Keratinocyte (primary cell): Measurements from ENCODE around the gene MICAL2. TPM values are rescaled to one million over a fixed set of nuclear protein-coding genes. Genes with fewer than 3 reads are reported as not detected.

Experiments
- DNase-seq: peaks from one replicate; pipeline ENCODE4 v3.0.0-alpha.2; 2011; ENCODE audit warnings: low read depth, missing footprints, low spot score
- FAIRE-seq: peaks from 2 replicates; lab custom pipeline; 2011; peaks lifted over from hg19 to GRCh38; lab: Jason Lieb, UNC
- H2AFZ ChIP-seq: 2 replicates; pipeline ENCODE4 v1.6.0; 2012; ENCODE audit warnings: low read length, control low read depth, inconsistent platforms; ENCODE audit not compliant: control insufficient read depth
- H3K27ac ChIP-seq: 2 replicates; pipeline ENCODE4 v1.5.1; 2011; ENCODE audit warnings: low read length; ENCODE audit not compliant: control insufficient read depth, insufficient read depth
- H3K27me3 ChIP-seq: 3 replicates; pipeline ENCODE4 v1.6.0; 2011; ENCODE audit warnings: low read length; ENCODE audit not compliant: control insufficient read depth, insufficient read depth; ENCODE audit errors: extremely low read depth
- H3K36me3 ChIP-seq, 2 experiments: 2 replicates in 1 of 2; 3 replicates in 1 of 2; pipeline ENCODE4 v1.5.1; 2011; ENCODE audit warnings: low read length in 2 of 2, mild to moderate bottlenecking in 1 of 2; ENCODE audit not compliant: control insufficient read depth in 2 of 2, insufficient read depth in 2 of 2; ENCODE audit errors: extremely low read depth in 1 of 2
- H3K4me1 ChIP-seq: 3 replicates; pipeline ENCODE4 v1.5.1; 2011; ENCODE audit warnings: low read length; ENCODE audit not compliant: control insufficient read depth, insufficient read depth; ENCODE audit errors: extremely low read depth
- H3K4me2 ChIP-seq: 3 replicates; pipeline ENCODE4 v1.6.0; 2011; ENCODE audit warnings: low read depth, low read length; ENCODE audit not compliant: control insufficient read depth, insufficient read depth; ENCODE audit errors: extremely low read depth
- H3K4me3 ChIP-seq, 3 experiments: fragments of 200-600 bp in 1 of 3; sonication (generic) in 1 of 3; 2 replicates in 2 of 3; 3 replicates in 1 of 3; pipeline ENCODE4 v1.5.1; 2011 to 2016; ENCODE audit warnings: low read length in 3 of 3, mild to moderate bottlenecking in 3 of 3, control low read depth in 2 of 3, inconsistent platforms in 1 of 3, low read depth in 1 of 3, mixed read lengths in 1 of 3, mixed run types in 1 of 3, moderate library complexity in 1 of 3; ENCODE audit not compliant: control insufficient read depth in 2 of 3, insufficient read depth in 2 of 3; ENCODE audit errors: extremely low read depth in 1 of 3
- H3K79me2 ChIP-seq: 2 replicates; pipeline ENCODE4 v1.6.0; 2012; ENCODE audit warnings: low read length; ENCODE audit not compliant: control insufficient read depth, insufficient read depth
- H3K9ac ChIP-seq: 3 replicates; pipeline ENCODE4 v1.6.0; 2011; ENCODE audit warnings: low read length; ENCODE audit not compliant: control insufficient read depth, insufficient read depth; ENCODE audit errors: extremely low read depth
- H3K9me1 ChIP-seq: 3 replicates; pipeline ENCODE4 v1.6.0; 2011; ENCODE audit warnings: low read length; ENCODE audit not compliant: control insufficient read depth, insufficient read depth; ENCODE audit errors: extremely low read depth
- H3K9me3 ChIP-seq: 2 replicates; pipeline ENCODE4 v1.5.1; 2012; ENCODE audit warnings: low read depth, low read length; ENCODE audit not compliant: control insufficient read depth
- H4K20me1 ChIP-seq: 3 replicates; pipeline ENCODE4 v1.6.0; 2011; ENCODE audit warnings: low read length; ENCODE audit not compliant: control insufficient read depth, insufficient read depth; ENCODE audit errors: extremely low read depth
- EZH2 ChIP-seq: IDR thresholded peaks from one replicate; pipeline ENCODE4 v1.6.1; 2012; ENCODE audit warnings: inconsistent platforms, mild to moderate bottlenecking, low read length, moderate library complexity
- dilution Hi-C: fragments of 300-500 bp; cut with MboI; formaldehyde crosslinking; loops from one replicate; pipeline ENCODE4 v1.7.0; 2020; ENCODE audit warnings: low sequenced_read_pairs; ENCODE audit not compliant: extremely low pct_ligation_motif_present
- polyA plus RNA-seq, 5 experiments: library from polyadenylated mRNA; depleted of rRNA in 3 of 5; stranded (reverse) in 3 of 5; stranded (forward) in 1 of 5; unstranded in 1 of 5; fragments of >200 nt; gene quantifications; 1 replicate in 1 of 5; 2 replicates in 3 of 5; 3 replicates in 1 of 5; pipeline versions ENCODE4 v1.2.1 to v1.2.3, GENCODE V29; 2011 to 2012; ENCODE audit warnings: missing spikeins in 2 of 5, low read depth in 1 of 5, low replicate concordance in 1 of 5
- TF ChIP-seq, protein P1 (sequence below), 3 experiments: IDR thresholded peaks in 1 of 3; conservative IDR thresholded peaks in 1 of 3; optimal IDR thresholded peaks in 1 of 3; 2 replicates in 2 of 3; 3 replicates in 1 of 3; pipeline versions ENCODE3 to v1.5.1; 2011; ENCODE audit warnings: low read length in 3 of 3, mild to moderate bottlenecking in 3 of 3, moderate library complexity in 2 of 3, control low read depth in 1 of 3, inconsistent platforms in 1 of 3; ENCODE audit not compliant: insufficient read depth in 2 of 3; ENCODE audit errors: extremely low read depth in 1 of 3

MICAL2 gene
- polyA plus RNA-seq, 1 donor (not counting 4 experiments of a cell fraction or from before 2014, with no cell fraction given): 83.9 TPM

DNA sequence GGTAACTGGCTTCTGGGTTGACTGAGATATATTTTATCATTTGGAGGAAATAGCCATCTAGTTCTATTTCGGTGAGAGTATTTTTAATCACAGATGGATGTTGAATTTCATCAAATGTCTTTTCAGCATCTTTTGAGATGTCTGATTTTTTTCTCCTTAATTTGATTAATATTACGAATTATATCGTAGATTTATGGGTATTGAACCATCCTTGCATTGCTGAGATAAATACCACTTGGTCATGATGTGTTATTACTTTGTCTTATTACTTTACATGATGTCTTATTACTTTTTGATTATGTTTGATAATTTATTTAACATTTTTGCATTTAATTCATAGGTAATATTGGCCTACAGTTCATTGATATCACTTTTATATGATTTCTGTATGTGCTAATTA is 188.2 kb downstream of the MICAL2 start:
- Histone ChIP-seq H3K4me3 (no peak overlapping the region), H3K79me2 (no peaks in the 10 kb centered on the region), H2AFZ (no peak overlapping the region), H3K9me1 (no peaks in the 10 kb centered on the region), H4K20me1 (no peaks in the 10 kb centered on the region), H3K9ac (no peak overlapping the region), H3K27me3 (no peaks in the 10 kb centered on the region), H3K9me3 (no peaks in the 10 kb centered on the region), H3K4me2 (no peak overlapping the region), H3K27ac (no peak overlapping the region), H3K36me3 (peaks cover 9 to 13% of the 10 kb centered on the region in 2 experiments), H3K4me1 (no peaks in the 10 kb centered on the region)
- dilution Hi-C loops: no loop called here
- no peak for DNase-seq
- TF ChIP-seq EZH2: no peak
- TF ChIP-seq, protein P1, sequence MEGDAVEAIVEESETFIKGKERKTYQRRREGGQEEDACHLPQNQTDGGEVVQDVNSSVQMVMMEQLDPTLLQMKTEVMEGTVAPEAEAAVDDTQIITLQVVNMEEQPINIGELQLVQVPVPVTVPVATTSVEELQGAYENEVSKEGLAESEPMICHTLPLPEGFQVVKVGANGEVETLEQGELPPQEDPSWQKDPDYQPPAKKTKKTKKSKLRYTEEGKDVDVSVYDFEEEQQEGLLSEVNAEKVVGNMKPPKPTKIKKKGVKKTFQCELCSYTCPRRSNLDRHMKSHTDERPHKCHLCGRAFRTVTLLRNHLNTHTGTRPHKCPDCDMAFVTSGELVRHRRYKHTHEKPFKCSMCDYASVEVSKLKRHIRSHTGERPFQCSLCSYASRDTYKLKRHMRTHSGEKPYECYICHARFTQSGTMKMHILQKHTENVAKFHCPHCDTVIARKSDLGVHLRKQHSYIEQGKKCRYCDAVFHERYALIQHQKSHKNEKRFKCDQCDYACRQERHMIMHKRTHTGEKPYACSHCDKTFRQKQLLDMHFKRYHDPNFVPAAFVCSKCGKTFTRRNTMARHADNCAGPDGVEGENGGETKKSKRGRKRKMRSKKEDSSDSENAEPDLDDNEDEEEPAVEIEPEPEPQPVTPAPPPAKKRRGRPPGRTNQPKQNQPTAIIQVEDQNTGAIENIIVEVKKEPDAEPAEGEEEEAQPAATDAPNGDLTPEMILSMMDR (optimal IDR thresholded peaks at IDR 0.05 in 1 of 3, IDR thresholded peaks at IDR 0.05 in 1 of 3, conservative IDR thresholded peaks at IDR 0.05 in 1 of 3; ENCODE audit: extremely low read depth in 1 of 3, insufficient read depth in 2 of 3, low read length in 3 of 3): no peak
- FAIRE-seq: no peak

DNA sequence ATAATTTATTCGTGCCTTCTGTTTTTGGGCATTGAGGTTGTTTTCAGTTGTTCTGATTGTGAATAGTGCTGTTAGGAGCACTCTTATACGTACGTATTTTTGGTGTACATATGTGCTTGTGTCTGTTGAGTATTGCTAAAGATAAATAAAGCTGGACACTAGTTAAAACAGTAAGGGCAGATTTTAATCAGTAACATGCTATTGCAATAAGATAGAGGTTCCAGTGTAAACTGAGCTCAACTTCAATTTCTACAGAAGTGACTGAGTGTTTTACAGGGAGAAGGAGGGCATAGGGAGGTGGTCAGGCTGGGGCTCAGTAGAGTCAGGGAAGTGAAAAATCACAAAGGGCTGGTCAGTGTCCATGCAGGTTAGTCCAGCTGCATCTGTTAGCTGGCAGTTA is 191.0 kb downstream of the MICAL2 start:
- DNase-seq (no peak), FAIRE-seq (no peak)
- Histone ChIP-seq H3K4me1 (no peaks in the 10 kb centered on the region), H3K4me2 (no peak overlapping the region), H3K27me3 (no peaks in the 10 kb centered on the region), H3K27ac (no peak overlapping the region), H3K79me2 (no peaks in the 10 kb centered on the region), H3K9me3 (no peaks in the 10 kb centered on the region), H2AFZ (no peak overlapping the region), H3K4me3 (no peak overlapping the region), H3K9me1 (no peaks in the 10 kb centered on the region), H4K20me1 (no peaks in the 10 kb centered on the region), H3K9ac (no peak overlapping the region), H3K36me3 (peaks cover 0 to 4% of the 10 kb centered on the region in 2 experiments)
- dilution Hi-C loops: no loop called here
- no peak for TF ChIP-seq EZH2
- TF ChIP-seq, protein P1 (optimal IDR thresholded peaks at IDR 0.05 in 1 of 3, IDR thresholded peaks at IDR 0.05 in 1 of 3, conservative IDR thresholded peaks at IDR 0.05 in 1 of 3; ENCODE audit: extremely low read depth in 1 of 3, insufficient read depth in 2 of 3, low read length in 3 of 3): no peak
